NCI-H1436 treated with DMSO at 0.1 percent for 48 hours (cell line): Measurements from ENCODE around the gene GPR63.

ENCODE experiments used
- DNase-seq: peaks from one replicate; lab custom pipeline; 2025; lab: John Stamatoyannopoulos, UW

GPR63 gene, protein sequence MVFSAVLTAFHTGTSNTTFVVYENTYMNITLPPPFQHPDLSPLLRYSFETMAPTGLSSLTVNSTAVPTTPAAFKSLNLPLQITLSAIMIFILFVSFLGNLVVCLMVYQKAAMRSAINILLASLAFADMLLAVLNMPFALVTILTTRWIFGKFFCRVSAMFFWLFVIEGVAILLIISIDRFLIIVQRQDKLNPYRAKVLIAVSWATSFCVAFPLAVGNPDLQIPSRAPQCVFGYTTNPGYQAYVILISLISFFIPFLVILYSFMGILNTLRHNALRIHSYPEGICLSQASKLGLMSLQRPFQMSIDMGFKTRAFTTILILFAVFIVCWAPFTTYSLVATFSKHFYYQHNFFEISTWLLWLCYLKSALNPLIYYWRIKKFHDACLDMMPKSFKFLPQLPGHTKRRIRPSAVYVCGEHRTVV

GRCh38 chr6:96837081-96837971 is at the start of gene GPR63:
Gene GPR63, minus strand, starts transcription at chr6:96837477. Its CDS starts 37,746 bp downstream, at chr6:96799731.
- peak; percentile 62 for DNase-seq

GRCh38 chr6:96886519-96886918 is 49.2 kb upstream of the GPR63 start:
- DNase-seq: no peak

DNA sequence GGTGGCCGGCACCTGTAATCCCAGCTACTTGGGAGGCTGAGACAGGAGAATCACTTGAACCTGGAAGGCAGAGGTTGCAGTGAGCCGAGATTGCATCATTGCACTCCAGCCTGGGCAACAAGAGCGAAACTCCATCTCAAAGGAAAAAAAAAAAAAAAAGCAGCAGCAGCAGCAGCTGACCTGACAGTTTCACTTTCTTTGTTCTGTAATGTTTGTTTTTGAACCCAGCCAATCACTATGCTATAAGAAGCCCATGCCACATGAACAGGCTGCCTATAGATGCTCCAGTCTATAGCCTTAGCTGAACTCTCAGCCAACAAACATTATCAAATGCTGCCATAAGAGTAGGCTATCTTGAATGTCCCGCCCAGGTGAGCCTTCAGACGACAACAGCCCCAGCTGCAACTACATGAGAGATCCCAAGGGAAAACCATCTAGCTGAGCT is 47.9 kb upstream of the GPR63 start:
- peak; percentile 62 for DNase-seq

DNA sequence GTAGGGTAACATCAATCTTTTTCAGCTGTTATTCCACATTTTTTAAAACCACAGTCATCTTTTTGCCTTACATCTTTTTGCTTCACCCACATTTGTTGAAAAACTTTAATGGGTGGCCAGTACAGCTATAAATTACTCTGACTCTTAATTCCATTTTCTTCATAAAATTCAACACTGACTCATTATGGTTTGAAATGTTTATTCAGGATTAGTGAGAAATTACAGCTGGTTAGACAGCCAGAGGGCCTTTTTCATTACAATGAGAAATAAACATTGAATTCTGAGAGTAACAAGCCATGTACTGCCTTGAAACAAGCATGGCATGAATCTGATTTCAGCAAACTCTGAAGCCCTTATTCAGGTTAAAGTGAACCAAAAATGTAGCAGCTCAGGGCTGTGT is 40.9 kb upstream of the GPR63 start:
- DNase-seq: no peak

- no peak for DNase-seq
Observed at GRCh38 chr6:96876886-96877545, 39.7 kb upstream of the GPR63 start.

DNA sequence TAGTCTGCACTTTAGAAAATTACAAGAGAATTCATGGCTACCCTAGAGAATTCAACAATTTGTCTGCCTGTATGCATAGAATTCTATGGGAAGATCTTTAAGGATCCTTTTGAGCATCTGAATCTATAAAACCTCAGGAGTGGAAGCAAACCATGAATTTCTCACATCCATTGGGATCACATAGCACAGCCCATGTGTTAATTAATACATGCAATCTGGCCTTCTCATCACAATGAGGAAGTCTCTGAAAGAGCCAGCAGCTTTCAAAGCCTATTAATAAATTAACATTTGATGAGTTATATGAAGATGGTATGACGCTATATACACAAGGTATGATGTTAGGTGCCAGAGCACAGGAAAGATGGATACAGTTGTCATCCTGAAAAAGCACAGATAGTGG is 35.7 kb upstream of the GPR63 start:
- DNase-seq: no peak

- no peak for DNase-seq
Observed at GRCh38 chr6:96865055-96865405, 27.8 kb upstream of the GPR63 start.

DNA sequence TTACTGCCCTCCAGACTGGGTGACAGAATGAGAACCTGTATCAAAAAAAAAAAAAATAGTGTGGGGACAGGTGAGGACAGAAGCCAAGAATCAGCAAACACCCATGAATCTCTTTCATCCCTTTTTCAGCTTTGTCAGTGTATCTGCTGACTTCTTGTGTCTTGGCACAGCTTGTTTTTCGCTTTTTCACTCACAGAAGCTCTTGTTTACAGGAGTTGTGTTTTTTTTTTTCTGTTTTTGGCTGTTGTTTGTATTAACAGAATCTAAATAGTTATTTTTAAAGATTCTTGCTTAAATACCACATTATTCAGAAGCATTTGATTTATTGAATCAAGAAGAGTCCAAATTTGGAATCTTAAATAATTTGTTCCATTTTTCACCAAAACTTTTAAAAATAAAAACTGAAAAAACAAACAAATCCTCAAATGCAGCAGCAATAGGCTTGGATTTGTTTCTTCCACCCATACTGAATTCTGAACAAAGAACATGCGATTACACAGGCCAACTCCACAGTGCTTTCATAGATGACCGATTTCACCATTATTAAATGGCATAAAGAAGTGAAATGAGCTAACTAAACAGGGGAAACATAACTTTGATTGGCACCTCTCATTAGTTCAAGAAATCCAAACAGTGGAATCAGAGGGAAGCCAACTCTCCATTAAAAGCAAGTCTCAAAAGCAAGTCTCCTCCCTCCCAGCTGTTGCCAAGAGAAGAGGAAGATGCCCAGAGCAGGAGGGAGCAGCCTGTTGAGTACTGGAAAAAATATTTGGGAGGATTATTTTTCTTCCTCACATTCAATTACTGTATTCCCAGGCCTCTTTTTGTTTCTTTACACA is 27.2 kb upstream of the GPR63 start:
- no peak for DNase-seq

DNA sequence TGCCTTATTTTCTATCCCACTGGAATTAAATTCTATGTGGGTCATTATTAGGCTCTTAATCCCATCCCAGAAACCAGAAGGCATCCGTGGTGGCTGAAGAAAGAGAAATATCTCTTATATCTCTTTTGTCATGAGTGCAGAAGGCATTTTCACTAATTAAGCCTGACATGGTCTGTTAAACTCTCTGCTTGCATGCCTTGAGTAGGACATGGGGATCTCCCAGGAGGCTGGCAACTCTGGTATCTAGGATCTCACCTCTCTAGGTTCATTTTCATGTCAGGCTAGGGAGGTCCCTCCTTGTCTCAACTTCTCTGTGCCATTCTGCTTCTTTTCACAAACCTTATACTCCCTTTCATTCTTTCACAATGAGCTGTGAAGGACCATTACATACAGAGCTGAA is 25.3 kb upstream of the GPR63 start:
- no peak for DNase-seq

GRCh38 chr6:96861588-96861987 is 24.3 kb upstream of the GPR63 start:
- DNase-seq: no peak

- no peak for DNase-seq
Observed at GRCh38 chr6:96856856-96857255, 19.6 kb upstream of the GPR63 start.

DNA sequence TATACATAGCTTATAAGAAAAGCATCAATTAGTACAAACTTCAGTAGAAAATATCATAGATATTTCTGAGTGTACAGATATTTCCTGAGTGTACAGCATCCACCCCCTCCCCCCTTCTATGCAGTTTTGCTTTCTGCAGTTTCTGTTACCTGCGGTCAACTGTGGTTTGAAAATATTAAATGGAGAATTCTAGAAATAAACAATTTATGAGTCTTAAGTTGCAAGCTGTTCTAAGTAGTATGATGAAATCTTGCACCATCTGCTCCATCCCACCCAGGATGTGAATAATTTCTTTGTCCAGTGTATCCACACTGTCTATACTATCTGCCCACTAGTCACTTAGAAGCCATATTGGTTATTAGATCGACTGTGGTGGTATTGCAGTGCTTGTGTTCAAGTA is 15.8 kb upstream of the GPR63 start:
- no peak for DNase-seq

DNA sequence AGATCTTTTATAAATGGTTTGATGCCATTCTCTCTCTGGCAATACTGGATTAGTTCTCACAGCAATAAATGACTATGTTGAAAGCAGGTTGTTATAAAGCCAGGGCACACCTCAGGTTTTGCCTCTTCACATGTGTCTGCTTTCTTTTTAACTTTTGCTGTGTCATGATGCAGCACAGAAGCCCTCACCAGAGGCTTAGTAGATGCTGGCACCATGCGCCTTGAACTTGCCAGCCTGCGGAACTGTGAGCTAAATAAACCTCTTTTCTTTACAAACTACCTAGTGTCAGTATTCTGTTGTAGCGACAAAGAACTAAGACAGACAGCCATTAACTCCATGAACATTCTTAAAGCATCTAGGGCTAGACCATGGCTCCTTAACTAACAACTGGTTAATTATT is 15.3 kb upstream of the GPR63 start:
- no peak for DNase-seq

GRCh38 chr6:96851858-96852257 is 14.6 kb upstream of the GPR63 start:
- no peak for DNase-seq

DNA sequence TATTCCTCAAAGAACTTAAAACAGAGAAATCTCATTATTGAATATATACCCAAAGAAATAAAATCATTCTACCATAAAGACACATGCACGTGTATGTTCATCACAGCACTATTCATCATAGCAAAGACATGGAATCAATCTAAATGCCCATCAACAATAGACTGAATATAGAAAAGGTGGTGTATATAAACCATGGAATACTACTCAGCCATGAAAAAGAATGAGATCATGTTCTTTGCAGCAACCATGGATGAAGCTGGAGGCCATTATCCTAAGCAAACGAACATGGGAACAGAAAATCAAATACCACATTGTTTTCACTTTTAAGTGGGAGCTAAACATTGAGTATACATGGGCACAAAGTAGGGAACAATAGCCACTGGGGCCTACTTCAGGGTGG is 12.3 kb upstream of the GPR63 start:
- DNase-seq: no peak

DNA sequence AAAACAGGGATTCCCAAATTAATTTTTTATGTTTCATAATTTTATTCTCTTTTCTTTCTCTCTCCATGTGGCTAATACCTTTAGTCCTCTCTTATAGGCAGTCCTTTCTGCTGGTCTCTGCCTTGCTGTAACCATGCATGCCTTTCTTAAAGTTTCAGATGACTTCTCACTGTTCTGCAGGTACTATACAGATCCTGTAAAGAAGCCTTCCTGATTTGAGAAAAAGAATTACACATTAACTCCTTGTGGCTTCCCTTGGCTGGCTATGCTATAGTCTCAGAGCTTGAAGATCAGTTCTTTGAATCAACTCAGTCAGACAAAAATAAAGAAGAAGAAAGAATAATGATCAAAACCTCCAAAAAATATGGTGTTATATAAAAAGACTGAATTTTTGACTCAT is 7.3 kb upstream of the GPR63 start:
- no peak for DNase-seq

- no peak for DNase-seq
Observed at GRCh38 chr6:96841345-96841744, 4.1 kb upstream of the GPR63 start.

GRCh38 chr6:96836631-96837080 is 621 bp downstream of the GPR63 start:
- DNase-seq: no peak

- DNase-seq: no peak
Observed at GRCh38 chr6:96834070-96834469, 3.2 kb downstream of the GPR63 start.

- DNase-seq: no peak
Observed at GRCh38 chr6:96832780-96833179, 4.5 kb downstream of the GPR63 start.

GRCh38 chr6:96826865-96827264 is 10.4 kb downstream of the GPR63 start:
- no peak for DNase-seq

GRCh38 chr6:96823743-96824142 is 13.5 kb downstream of the GPR63 start:
- no peak for DNase-seq
